A549 (cell line): Measurements from ENCODE around the gene EPB41L1. TPM values are rescaled to one million over a fixed set of nuclear protein-coding genes. Genes with fewer than 3 reads are reported as not detected.

ENCODE experiments used
- ATAC-seq, 2 experiments: fragments of 200-7000 bp in 1 of 2; fragments of >200 bp in 1 of 2; cut with Nextera tagmentation in 1 of 2; cut with Tn5 transposase in 1 of 2; 3 replicates each; pipeline versions ENCODE4 v1.8.0 to v1.9.1; 2018 to 2020; ENCODE audit warnings: mild to moderate bottlenecking in 1 of 2, moderate library complexity in 1 of 2
- CTCF ChIA-PET: fragments of 300-600 bp; sonication (Branson Sonifier 250); formaldehyde crosslinking; extraction: SDS; loops from one replicate; lab custom pipeline; 2021; ENCODE audit warnings: antibody characterized with exemption, inconsistent platforms; lab: Yijun Ruan, JAX
- POLR2A ChIA-PET: fragments of 350-600 bp; formaldehyde crosslinking; extraction: SDS; loops from one replicate; lab custom pipeline; 2021; ENCODE audit warnings: antibody characterized with exemption, inconsistent platforms; lab: Yijun Ruan, JAX
- DNase-seq, 2 experiments: peaks; one replicate each; pipeline versions ENCODE4 v3.0.0 to v3.0.0-alpha.2; 2011 to 2016; ENCODE audit warnings: low read depth in 1 of 2, low spot score in 1 of 2
- FAIRE-seq: peaks from 2 replicates; lab custom pipeline; 2011; peaks lifted over from hg19 to GRCh38; lab: Jason Lieb, UNC
- H3K27ac ChIP-seq, 2 experiments: fragments of >200 bp; sonication (Bioruptor Twin); formaldehyde crosslinking; 3 replicates each; pipeline ENCODE4 v1.5.1; 2016 to 2017
- H3K4me1 ChIP-seq: fragments of >200 bp; sonication (Bioruptor Twin); formaldehyde crosslinking; 3 replicates; pipeline ENCODE4 v1.6.1; 2016
- H3K4me2 ChIP-seq: fragments of >200 bp; sonication (Bioruptor Twin); formaldehyde crosslinking; 3 replicates; pipeline ENCODE4 v1.6.1; 2016
- H3K4me3 ChIP-seq: fragments of >200 bp; sonication (Bioruptor Twin); formaldehyde crosslinking; 3 replicates; pipeline ENCODE4 v1.5.1; 2016
- H3K9me3 ChIP-seq: fragments of >200 bp; sonication (Bioruptor Twin); formaldehyde crosslinking; 3 replicates; pipeline ENCODE4 v1.6.1; 2016
- CEBPB ChIP-seq, 2 experiments: fragments of >200 bp in 1 of 2; sonication (Bioruptor Twin) in 1 of 2; formaldehyde crosslinking in 1 of 2; IDR thresholded peaks; 2 replicates each; pipeline ENCODE4 v1.6.1; 2012 to 2016
- CHD4 ChIP-seq: fragments of 200-600 bp; sonication (generic); IDR thresholded peaks from 2 replicates; pipeline ENCODE4 v1.6.1; 2016; ENCODE audit warnings: antibody characterized with exemption, mild to moderate bottlenecking, borderline replicate concordance
- CTCF ChIP-seq: fragments of >200 bp; sonication (Bioruptor Twin); formaldehyde crosslinking; IDR thresholded peaks from 3 replicates; pipeline ENCODE4 v1.5.1; 2016
- EHMT2 ChIP-seq: fragments of 200-600 bp; sonication (generic); IDR thresholded peaks from 2 replicates; pipeline ENCODE4 v1.6.1; 2016; ENCODE audit warnings: antibody characterized with exemption, low read depth, mild to moderate bottlenecking, moderate library complexity
- EP300 ChIP-seq, 2 experiments: fragments of >200 bp; sonication (Bioruptor Twin); formaldehyde crosslinking; IDR thresholded peaks; 2 replicates in 1 of 2; 3 replicates in 1 of 2; pipeline ENCODE4 v1.6.1; 2016 to 2017
- FOSB ChIP-seq: fragments of 250-450 bp; sonication (Bioruptor Pico); IDR thresholded peaks from 2 replicates; pipeline ENCODE4 v1.5.0; 2020; ENCODE audit warnings: mild to moderate bottlenecking, moderate library complexity
- HEYL ChIP-seq: fragments of 250-450 bp; sonication (Bioruptor Pico); IDR thresholded peaks from 2 replicates; pipeline ENCODE4 v1.8.0; 2021; ENCODE audit warnings: mild to moderate bottlenecking, moderate library complexity
- NPAS2 ChIP-seq: fragments of 250-450 bp; sonication (Bioruptor Pico); IDR thresholded peaks from 2 replicates; pipeline ENCODE4 v1.8.0; 2022; ENCODE audit warnings: mild to moderate bottlenecking, moderate library complexity, borderline replicate concordance
- PHF8 ChIP-seq: fragments of 200-600 bp; sonication (generic); IDR thresholded peaks from 2 replicates; pipeline ENCODE4 v1.6.1; 2016; ENCODE audit warnings: low read depth, mild to moderate bottlenecking, antibody characterized with exemption, moderate library complexity, borderline replicate concordance
- POLR2A ChIP-seq: IDR thresholded peaks from 2 replicates; pipeline ENCODE4 v1.6.1; 2012; ENCODE audit warnings: mild to moderate bottlenecking, low read length
- RAD21 ChIP-seq, 2 experiments: fragments of >200 bp in 1 of 2; sonication (Bioruptor Twin) in 1 of 2; formaldehyde crosslinking in 1 of 2; IDR thresholded peaks in 1 of 2; conservative IDR thresholded peaks in 1 of 2; 2 replicates in 1 of 2; 3 replicates in 1 of 2; pipeline ENCODE4 v1.6.1; 2012 to 2018; ENCODE audit warnings: inconsistent platforms in 1 of 2
- RFX5 ChIP-seq: fragments of 450-650 bp; IDR thresholded peaks from 2 replicates; pipeline ENCODE4 v1.7.1; 2014; ENCODE audit warnings: antibody characterized with exemption, mild to moderate bottlenecking, moderate library complexity
- TFCP2L1 ChIP-seq: fragments of 250-450 bp; sonication (Bioruptor Pico); IDR thresholded peaks from 2 replicates; pipeline ENCODE4 v1.5.0; 2021; ENCODE audit warnings: mild to moderate bottlenecking
- ZNF302 ChIP-seq: fragments of 250-450 bp; sonication (Bioruptor Pico); IDR thresholded peaks from 2 replicates; pipeline ENCODE4 v1.9.0; 2021; ENCODE audit warnings: inconsistent platforms, mild to moderate bottlenecking, moderate library complexity
- WGBS: methylation state at CpG from one replicate; pipeline ENCODE4 v1.1.6; 2017; ENCODE audit errors: missing lambda C conversion rate; 5-methylcytosine and 5-hydroxymethylcytosine counted together
- polyA plus RNA-seq, 4 experiments: library from polyadenylated mRNA; depleted of rRNA in 3 of 4; stranded (reverse); fragments of >200 nt; fragmentation: RNase III in 1 of 4; extraction: RNeasy Plus Mini Kit Qiagen cat#74134 plus additional on column Dnase treatment in 1 of 4; gene quantifications; 2 replicates in 3 of 4; 3 replicates in 1 of 4; pipeline ENCODE4 v1.2.3, GENCODE V29; 2011 to 2017

The EPB41L1 gene
- polyA plus RNA-seq, 2 of the 4 experiments (the other 2 are of a cell fraction), result 45.9 to 94.4 TPM

- no peak overlapping the region for H3K4me3 ChIP-seq
- H3K9me3 ChIP-seq, result no peaks in the 10 kb centered on the region
- CTCF ChIA-PET, result interaction anchor here (0.7 to 2.5 kb wide), 7 partner anchors 17 to 164 kb away, joined by 3 to 10 read pairs (median 3); partner anchors contain the start of gene SCAND1
- H3K4me1 ChIP-seq, result peaks cover 6% of the 10 kb centered on the region; the same call in 1 of the 3 replicates
- no peak for FAIRE-seq
- TF ChIP-seq EP300 (IDR thresholded peaks at IDR 0.05) (no peak), RFX5 (no peak), CEBPB (IDR thresholded peaks at IDR 0.05) (0 out of 4 replicates have a peak, but pooled peaks have one; percentile 7 to 22), EHMT2 (no peak), TFCP2L1 (no peak)
- TF ChIP-seq, all 56 proteins: peak for 1
- DNase-seq, result no peak
- no peak for ATAC-seq
- Histone ChIP-seq H3K27ac (no peak overlapping the region), H3K4me2 (no peak overlapping the region)
- POLR2A ChIA-PET, result no interaction called here
- 92% methylated on average over 2 of the region's 2 CpGs for WGBS
Measured at GRCh38 chr20:36118371-36118770, 36.2 kb upstream of the EPB41L1 start.

- DNase-seq (no peak), FAIRE-seq (no peak), ATAC-seq (no peak)
- H3K9me3 ChIP-seq, result no peaks in the 10 kb centered on the region
- H3K4me2 ChIP-seq, result no peak overlapping the region
- H3K27ac ChIP-seq, result no peak overlapping the region
- TF ChIP-seq PHF8, result no peak
- TF ChIP-seq HEYL (CRISPR knock-in tag), result no peak
- no peak for TF ChIP-seq NPAS2 (CRISPR knock-in tag)
- TF ChIP-seq FOSB (CRISPR knock-in tag), result no peak
- no peak for TF ChIP-seq CHD4
- no peak for TF ChIP-seq ZNF302
- no peak for TF ChIP-seq POLR2A
- no peak for TF ChIP-seq CTCF
- CTCF ChIA-PET, result interaction anchor here (0.9 to 2.5 kb wide), 4 partner anchors 19 to 108 kb away, joined by 3 to 10 read pairs (median 3); no protein-coding TSS in a partner anchor
- 89% methylated on average over 5 of the region's 6 CpGs for WGBS
- POLR2A ChIA-PET, result no interaction called here
- H3K4me3 ChIP-seq, result no peak overlapping the region
- H3K4me1 ChIP-seq, result peaks cover 6% of the 10 kb centered on the region; the same call in 1 of the 3 replicates
Measured at GRCh38 chr20:36119537-36119936, 35.0 kb upstream of the EPB41L1 start.

- FAIRE-seq (no peak), DNase-seq (no peak), ATAC-seq (no peak)
- CTCF ChIA-PET, result interaction anchor here (0.6 to 1.4 kb wide), 4 partner anchors 26 to 130 kb away, joined by 3 read pairs; no protein-coding TSS in a partner anchor
- POLR2A ChIA-PET, result no interaction called here
- 93% methylated on average over 6 of the region's 6 CpGs for WGBS
- no peaks in the 10 kb centered on the region for H3K9me3 ChIP-seq
- H3K4me3 ChIP-seq, result no peak overlapping the region
- no peak for TF ChIP-seq POLR2A
- H3K27ac ChIP-seq, result no peak overlapping the region
- H3K4me1 ChIP-seq, result peaks cover 6% of the 10 kb centered on the region; the same call in 1 of the 3 replicates
- H3K4me2 ChIP-seq, result no peak overlapping the region
Measured at GRCh38 chr20:36120241-36120640, 34.3 kb upstream of the EPB41L1 start.

GRCh38 chr20:36120991-36121390 is 33.5 kb upstream of the EPB41L1 start:
- ChIA-PET CTCF (interaction anchor here (1.4 kb wide), 2 partner anchors 110 to 130 kb away, joined by 3 read pairs; no protein-coding TSS in a partner anchor), POLR2A (no interaction called here)
- H3K4me1 ChIP-seq, result peaks cover 6% of the 10 kb centered on the region; the same call in 1 of the 3 replicates
- no peak overlapping the region for H3K4me2 ChIP-seq
- 93% methylated on average over 7 of the region's 7 CpGs for WGBS
- DNase-seq (no peak), FAIRE-seq (no peak), ATAC-seq (no peak)
- no peak for TF ChIP-seq RAD21 (conservative IDR thresholded peaks at IDR 0.05 in 1 of 2, IDR thresholded peaks at IDR 0.05 in 1 of 2)
- no peaks in the 10 kb centered on the region for H3K9me3 ChIP-seq
- no peak overlapping the region for H3K27ac ChIP-seq
- no peak overlapping the region for H3K4me3 ChIP-seq
